Spleen (tissue), 7 donors: Measurements from ENCODE around the gene THY1.

Experiments used
- CTCF ChIP-seq, 11 experiments: fragments of 200-600 bp in 7 of 11; fragments of 450-650 bp in 4 of 11; sonication (generic) in 4 of 11; IDR thresholded peaks in 8 of 11; conservative IDR thresholded peaks in 3 of 11; 1 replicate in 7 of 11; 2 replicates in 4 of 11; pipeline versions ENCODE4 v1.4.0 to v1.8.0; 2016 to 2021; ENCODE audit warnings: antibody characterized with exemption in 11 of 11, inconsistent platforms in 4 of 11, mild to moderate bottlenecking in 1 of 11
- POLR2A ChIP-seq, 3 donors: fragments of 450-650 bp; IDR thresholded peaks; one replicate each; pipeline ENCODE4 v1.5.1; 2017; ENCODE audit warnings: antibody characterized with exemption in 3 of 3, mild to moderate bottlenecking in 1 of 3
- donor health status: DM: no; HTN: no; CAD: no; lungs with moderate emphysema.
- donor health status: DM: no; HTN: no; CAD: no.
- donor health status: DM: no; HTN: no; CAD: no.

GRCh38 chr11:119371067-119371601, 51.8 kb downstream of the THY1 start:
- no peak for TF ChIP-seq CTCF (IDR thresholded peaks at IDR 0.05 in 8 of 11, conservative IDR thresholded peaks at IDR 0.05 in 3 of 11)
- no peak for TF ChIP-seq POLR2A (IDR thresholded peaks at IDR 0.05)
